Mesenchymal stem cell (in vitro differentiated cells and primary cell): ENCODE measurements around the gene REEP1.

Experiments used
- DNase-seq: peaks from one replicate; pipeline ENCODE4 v3.0.0-alpha.2; 2013
- H2AFZ ChIP-seq: one replicate; pipeline ENCODE4 v1.6.1; 2013; ENCODE audit warnings: low read depth, mild to moderate bottlenecking, control low read depth, inconsistent platforms, low read length, moderate library complexity
- H2AK5ac ChIP-seq: 2 replicates; pipeline ENCODE4 v1.6.1; 2013; ENCODE audit warnings: low read length, moderate library complexity, mild to moderate bottlenecking, inconsistent platforms; ENCODE audit not compliant: severe bottlenecking
- H2BK120ac ChIP-seq: one replicate; pipeline ENCODE4 v1.6.1; 2013; ENCODE audit warnings: low read depth, mild to moderate bottlenecking, inconsistent platforms, low read length, moderate library complexity
- H2BK12ac ChIP-seq, 2 experiments: one replicate each; pipeline ENCODE4 v1.6.1; 2013; ENCODE audit warnings: inconsistent platforms in 2 of 2, low read length in 2 of 2, mild to moderate bottlenecking in 2 of 2, moderate library complexity in 2 of 2, control low read depth in 1 of 2
- H2BK15ac ChIP-seq: one replicate; pipeline ENCODE4 v1.6.1; 2013; ENCODE audit warnings: mild to moderate bottlenecking, low read depth, inconsistent platforms; ENCODE audit not compliant: poor library complexity, severe bottlenecking
- H2BK5ac ChIP-seq: 2 replicates; pipeline ENCODE4 v1.6.1; 2013; ENCODE audit warnings: low read depth, mild to moderate bottlenecking, low read length, control low read depth, inconsistent platforms; ENCODE audit not compliant: poor library complexity, severe bottlenecking
- H3K14ac ChIP-seq, 2 experiments: one replicate each; pipeline ENCODE4 v1.6.1; 2013; ENCODE audit warnings: inconsistent platforms in 2 of 2, low read length in 2 of 2, control low read depth in 1 of 2, mild to moderate bottlenecking in 1 of 2, moderate library complexity in 1 of 2
- H3K18ac ChIP-seq, 2 experiments: one replicate each; pipeline ENCODE4 v1.6.1; 2013; ENCODE audit warnings: inconsistent platforms in 2 of 2, low read length in 2 of 2, control low read depth in 1 of 2, low read depth in 1 of 2, mild to moderate bottlenecking in 1 of 2
- H3K23ac ChIP-seq, 2 experiments: one replicate each; pipeline ENCODE4 v1.6.1; 2013; ENCODE audit warnings: inconsistent platforms in 2 of 2, low read length in 2 of 2, mild to moderate bottlenecking in 2 of 2, moderate library complexity in 2 of 2, control low read depth in 1 of 2
- H3K27ac ChIP-seq: 2 replicates; pipeline ENCODE4 v1.5.1; 2013; ENCODE audit warnings: mild to moderate bottlenecking, moderate library complexity, low read length, control low read depth, inconsistent platforms; ENCODE audit not compliant: poor library complexity, severe bottlenecking
- H3K27me3 ChIP-seq, 2 experiments: 2 replicates each; pipeline versions ENCODE4 v1.6.1 to v1.7.0; 2013; ENCODE audit warnings: low read length in 2 of 2, mild to moderate bottlenecking in 2 of 2, moderate library complexity in 2 of 2, control low read depth in 1 of 2, inconsistent platforms in 1 of 2; ENCODE audit not compliant: control insufficient read depth in 1 of 2, insufficient read depth in 1 of 2
- H3K36me3 ChIP-seq, 2 experiments: 2 replicates each; pipeline versions ENCODE4 v1.6.1 to v1.7.0; 2013; ENCODE audit warnings: low read length in 2 of 2, control low read depth in 1 of 2, inconsistent platforms in 1 of 2, low read depth in 1 of 2, mild to moderate bottlenecking in 1 of 2; ENCODE audit not compliant: insufficient read depth in 2 of 2, control insufficient read depth in 1 of 2
- H3K4ac ChIP-seq, 2 experiments: one replicate each; pipeline ENCODE4 v1.6.1; 2013; ENCODE audit warnings: inconsistent platforms in 2 of 2, low read length in 2 of 2, mild to moderate bottlenecking in 2 of 2, moderate library complexity in 2 of 2, control low read depth in 1 of 2, low read depth in 1 of 2
- H3K4me1 ChIP-seq: 2 replicates; pipeline ENCODE4 v1.6.1; 2013; ENCODE audit warnings: low read depth, low read length, control low read depth; ENCODE audit not compliant: control insufficient read depth, insufficient read depth
- H3K4me2 ChIP-seq: 2 replicates; pipeline ENCODE4 v1.6.1; 2013; ENCODE audit warnings: low read length, mild to moderate bottlenecking, inconsistent platforms; ENCODE audit not compliant: poor library complexity, severe bottlenecking
- H3K4me3 ChIP-seq, 2 experiments: 2 replicates each; pipeline versions ENCODE4 v1.5.1 to v1.7.0; 2013; ENCODE audit warnings: low read length in 2 of 2, mild to moderate bottlenecking in 2 of 2, control low read depth in 1 of 2, low read depth in 1 of 2; ENCODE audit not compliant: insufficient read depth in 1 of 2
- H3K79me1 ChIP-seq: replicated peaks from 2 replicates; pipeline ENCODE4 v1.6.1; 2013; ENCODE audit warnings: mild to moderate bottlenecking, control low read depth, low read length, inconsistent platforms; ENCODE audit not compliant: poor library complexity, severe bottlenecking
- H3K9ac ChIP-seq: 2 replicates; pipeline ENCODE4 v1.7.0; 2013; ENCODE audit warnings: mild to moderate bottlenecking, low read length, moderate library complexity
- H3K9me3 ChIP-seq: 2 replicates; pipeline ENCODE4 v1.7.0; 2013; ENCODE audit warnings: mild to moderate bottlenecking, low read length; ENCODE audit not compliant: control insufficient read depth
- H4K8ac ChIP-seq: one replicate; pipeline ENCODE4 v1.6.1; 2013; ENCODE audit warnings: inconsistent platforms, mild to moderate bottlenecking, low read length, moderate library complexity
- H4K91ac ChIP-seq: one replicate; pipeline ENCODE4 v1.6.1; 2013; ENCODE audit warnings: mild to moderate bottlenecking, low read length, inconsistent platforms
- WGBS: methylation state at CpG from one replicate; pipeline ENCODE4 v1.1.7; 2013; ENCODE audit warnings: mixed read lengths; 5-methylcytosine and 5-hydroxymethylcytosine counted together

Gene REEP1

GRCh38 chr2:86274265-86274917, 63.0 kb downstream of the REEP1 start:
- H3K36me3 ChIP-seq = no peaks in the 10 kb centered on the region
- H3K79me1 ChIP-seq = no peaks in the 10 kb centered on the region
- 70% methylated on average over 4 of the region's 5 CpGs for WGBS
- H3K27ac ChIP-seq = peak overlapping the region; percentile 25
- no peak overlapping the region for H4K91ac ChIP-seq
- DNase-seq = peak; percentile 60
- H2BK15ac ChIP-seq = no peak overlapping the region
- no peak overlapping the region for H2AFZ ChIP-seq
- H3K23ac ChIP-seq = no peak overlapping the region
- H3K9ac ChIP-seq = no peak overlapping the region
- H3K27me3 ChIP-seq = peaks cover 7 to 18% of the 10 kb centered on the region in 2 experiments
- H3K4me1 ChIP-seq = peaks cover 7% of the 10 kb centered on the region
- H3K9me3 ChIP-seq = peaks cover 22% of the 10 kb centered on the region
- no peak overlapping the region for H3K4me3 ChIP-seq
- H3K18ac ChIP-seq = no peak overlapping the region
- H2BK120ac ChIP-seq = no peak overlapping the region
- no peak overlapping the region for H3K4ac ChIP-seq
- no peak overlapping the region for H3K4me2 ChIP-seq
- no peak overlapping the region for H2AK5ac ChIP-seq
- H3K14ac ChIP-seq = no peak overlapping the region
- H2BK5ac ChIP-seq = no peak overlapping the region
- H2BK12ac ChIP-seq = no peak overlapping the region
- no peak overlapping the region for H4K8ac ChIP-seq

DNA sequence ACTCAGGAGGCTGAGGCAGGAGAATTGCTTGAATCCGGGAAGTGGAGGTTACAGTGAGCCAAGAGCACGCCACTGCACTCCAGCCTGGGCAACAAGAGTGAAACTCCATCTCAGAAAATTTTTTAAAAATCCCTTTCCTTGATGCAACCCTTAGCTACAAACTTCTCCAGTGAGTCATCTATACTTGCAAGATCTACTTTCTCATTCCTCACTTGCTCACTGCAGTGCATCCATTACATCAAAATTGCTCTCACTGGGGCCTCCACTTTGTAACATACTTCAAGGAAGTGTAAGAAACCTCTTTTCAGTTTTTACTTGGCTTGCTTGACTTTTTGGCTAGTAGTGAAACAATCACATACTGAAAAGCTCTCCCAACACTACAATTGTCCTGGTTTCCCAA, 65.3 kb downstream of the REEP1 start:
- Histone ChIP-seq H2BK120ac (no peak overlapping the region), H3K4ac (no peak overlapping the region), H4K91ac (no peak overlapping the region), H2AK5ac (no peak overlapping the region), H2BK5ac (no peak overlapping the region), H3K27me3 (peaks cover 0 to 4% of the 10 kb centered on the region in 2 experiments), H3K4me1 (peaks cover 7% of the 10 kb centered on the region), H3K79me1 (no peaks in the 10 kb centered on the region), H3K14ac (no peak overlapping the region), H3K36me3 (no peaks in the 10 kb centered on the region), H3K9me3 (peaks cover 30% of the 10 kb centered on the region), H3K18ac (no peak overlapping the region), H3K4me2 (no peak overlapping the region), H2AFZ (no peak overlapping the region), H3K4me3 (no peak overlapping the region), H3K23ac (no peak overlapping the region), H2BK12ac (no peak overlapping the region), H3K9ac (no peak overlapping the region), H4K8ac (no peak overlapping the region), H3K27ac (no peak overlapping the region), H2BK15ac (no peak overlapping the region)
- DNase-seq = no peak
- WGBS = 74% methylated on average over 2 of the region's 2 CpGs

GRCh38 chr2:86271248-86271647, 66.2 kb downstream of the REEP1 start:
- Histone ChIP-seq H3K18ac (no peak overlapping the region), H3K27me3 (no peaks in the 10 kb centered on the region), H2BK120ac (no peak overlapping the region), H2BK15ac (no peak overlapping the region), H3K4me3 (no peak overlapping the region), H3K36me3 (no peaks in the 10 kb centered on the region), H3K27ac (no peak overlapping the region), H3K23ac (no peak overlapping the region), H2BK12ac (no peak overlapping the region), H3K4ac (no peak overlapping the region), H3K4me1 (peaks cover 7% of the 10 kb centered on the region), H2BK5ac (no peak overlapping the region), H3K4me2 (no peak overlapping the region), H3K14ac (no peak overlapping the region), H3K79me1 (no peaks in the 10 kb centered on the region), H2AK5ac (no peak overlapping the region), H3K9me3 (peaks cover 30% of the 10 kb centered on the region), H3K9ac (no peak overlapping the region), H2AFZ (no peak overlapping the region), H4K91ac (no peak overlapping the region), H4K8ac (no peak overlapping the region)
- no peak for DNase-seq

DNA sequence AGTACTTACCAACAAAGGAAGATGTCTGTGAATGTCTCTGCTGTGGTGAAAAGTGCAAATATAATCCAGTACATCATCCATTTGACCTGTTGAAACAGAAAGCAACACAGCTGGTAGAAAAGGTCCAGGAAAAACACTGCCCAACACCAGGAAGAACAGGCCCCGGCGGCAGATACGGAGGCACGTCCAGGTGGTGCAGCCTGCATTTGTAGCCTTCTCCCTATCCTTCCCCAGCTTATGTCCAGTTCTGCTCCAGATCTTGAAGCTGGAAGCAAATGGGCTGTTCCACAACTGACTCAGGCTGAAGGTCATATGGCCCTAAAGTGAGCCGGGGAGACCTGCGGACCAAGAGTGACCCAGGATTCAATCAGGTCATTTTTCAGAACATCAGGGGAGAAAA, 73.5 kb downstream of the REEP1 start:
- DNase-seq = no peak
- no peak overlapping the region for H3K9ac ChIP-seq
- H2AK5ac ChIP-seq = no peak overlapping the region
- H2BK15ac ChIP-seq = no peak overlapping the region
- no peak overlapping the region for H4K91ac ChIP-seq
- H3K4ac ChIP-seq = no peak overlapping the region
- no peak overlapping the region for H3K27ac ChIP-seq
- no peak overlapping the region for H2AFZ ChIP-seq
- H2BK120ac ChIP-seq = no peak overlapping the region
- H3K9me3 ChIP-seq = peaks cover 7% of the 10 kb centered on the region
- H3K4me3 ChIP-seq = no peak overlapping the region
- no peak overlapping the region for H3K18ac ChIP-seq
- 98% methylated on average over 6 of the region's 6 CpGs for WGBS
- no peak overlapping the region for H3K23ac ChIP-seq
- H2BK12ac ChIP-seq = no peak overlapping the region
- no peaks in the 10 kb centered on the region for H3K36me3 ChIP-seq
- no peak overlapping the region for H3K4me2 ChIP-seq
- no peak overlapping the region for H2BK5ac ChIP-seq
- H3K27me3 ChIP-seq = peaks cover 0 to 12% of the 10 kb centered on the region in 2 experiments
- no peak overlapping the region for H3K14ac ChIP-seq
- H3K79me1 ChIP-seq = no peaks in the 10 kb centered on the region
- peaks cover 2% of the 10 kb centered on the region for H3K4me1 ChIP-seq
- H4K8ac ChIP-seq = no peak overlapping the region
